HUDEP-2 (cell line): ENCODE data around the gene POLR1B.

Experiments
- DNase-seq, 76 experiments: peaks; one replicate each; lab custom pipeline; 2025; ENCODE audit not compliant: unreplicated experiment in 76 of 76; lab: John Stamatoyannopoulos, UW

The POLR1B gene

GRCh38 chr2:112626604-112627059 lies 84.4 kb downstream of the POLR1B start:
- DNase-seq = peak in 47 of 76 experiments; percentile 8 to 65 (median 35)
